HG03442 (cell line): Measurements from ENCODE around the gene TRIM73.
"Not testable (repeated sequence)": the region's sequence is repeated elsewhere in the genome, so short reads cannot be mapped to it uniquely, and the experiment has no call there.

Experiments used
- ATAC-seq: cut with Tn5 transposase; IDR thresholded peaks from one replicate; pipeline ENCODE4 v1.9.1; 2021; ENCODE audit warnings: mild to moderate bottlenecking, moderate library complexity; ENCODE audit not compliant: unreplicated experiment

TRIM73 gene

DNA sequence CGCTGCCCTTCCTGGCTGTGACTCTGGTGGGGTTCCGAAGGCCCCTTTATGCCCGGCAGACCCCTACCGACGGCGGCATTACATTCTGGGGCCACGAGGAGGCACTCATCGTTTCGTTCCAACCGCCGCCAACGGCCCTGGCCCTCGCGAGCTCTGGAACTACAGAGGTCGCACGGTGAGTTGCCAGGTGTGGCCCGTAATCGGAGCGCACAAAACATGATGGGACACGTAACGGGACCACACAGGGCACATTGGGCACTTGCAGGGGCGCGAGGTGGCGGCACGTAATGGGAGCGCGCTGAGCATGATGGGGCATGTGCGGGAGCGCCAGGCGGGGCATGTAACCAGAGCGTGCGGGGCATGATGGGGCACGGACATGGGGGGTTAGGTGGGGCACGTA lies at the start of gene TRIM73:
Gene TRIM73 (plus strand): TSS at position 301 of the 400 bp plus-strand sequence. CDS start 3,305 bp downstream, outside the sequence.
- ATAC-seq: not testable (repeated sequence)

DNA sequence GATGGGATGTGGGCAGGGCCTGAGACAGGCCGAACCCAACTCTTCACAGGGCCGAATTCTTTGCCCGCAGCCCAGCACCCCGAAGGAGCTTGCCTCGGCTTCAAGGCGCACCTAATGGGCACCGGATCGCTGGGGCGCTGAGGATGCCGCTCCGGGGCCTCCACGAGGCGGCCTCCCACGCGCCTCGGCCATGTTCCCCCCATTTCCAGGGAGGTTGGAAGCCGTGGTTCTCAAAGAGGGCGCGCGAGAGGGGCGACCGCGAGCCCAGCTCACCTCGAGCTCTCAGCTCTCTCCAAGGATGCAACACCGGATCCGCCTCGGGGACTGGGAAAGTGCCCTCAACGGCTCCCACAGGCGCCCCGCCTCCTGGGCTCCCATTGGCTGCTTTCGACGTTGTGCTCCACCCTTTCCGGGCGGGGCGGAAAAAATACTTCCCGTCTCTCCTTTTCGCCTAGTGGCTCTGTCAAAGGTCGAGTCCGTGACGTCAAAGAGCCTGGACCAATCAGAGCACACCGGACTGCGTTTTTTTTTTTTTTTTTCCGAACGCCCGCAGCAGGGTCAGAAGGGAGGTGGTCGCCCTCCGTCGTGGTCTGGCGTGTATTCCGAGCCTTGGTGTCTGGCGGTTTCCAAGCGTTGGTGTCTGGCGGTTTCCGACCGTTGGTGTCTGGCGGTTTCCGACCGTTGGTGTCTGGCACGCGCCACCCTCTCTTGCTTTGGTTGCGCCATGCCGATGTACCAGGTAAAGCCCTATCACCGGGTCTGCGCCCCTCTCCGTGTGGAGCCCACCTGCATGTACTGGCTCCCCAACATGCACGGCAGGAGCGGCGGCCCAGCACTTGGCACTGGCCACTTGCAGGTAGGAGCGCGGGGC lies 36.5 kb upstream of the TRIM73 start:
- ATAC-seq: peak; percentile 53

DNA sequence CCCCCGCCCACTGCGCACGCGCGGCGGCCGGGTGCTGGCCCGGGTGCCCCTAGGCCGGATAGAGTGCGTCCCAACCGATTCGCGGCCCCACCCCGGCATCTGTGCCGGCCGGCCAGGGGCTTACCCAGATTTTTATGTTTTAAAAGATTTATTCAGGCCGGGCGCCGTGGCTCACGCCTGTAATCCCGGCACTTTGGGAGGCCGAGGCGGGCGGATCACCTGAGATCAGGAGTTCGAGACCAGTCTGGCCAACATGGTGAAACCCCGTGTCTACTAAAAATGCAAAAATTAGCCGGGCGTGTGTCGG lies 35.9 kb upstream of the TRIM73 start:
- not testable (repeated sequence) for ATAC-seq

DNA sequence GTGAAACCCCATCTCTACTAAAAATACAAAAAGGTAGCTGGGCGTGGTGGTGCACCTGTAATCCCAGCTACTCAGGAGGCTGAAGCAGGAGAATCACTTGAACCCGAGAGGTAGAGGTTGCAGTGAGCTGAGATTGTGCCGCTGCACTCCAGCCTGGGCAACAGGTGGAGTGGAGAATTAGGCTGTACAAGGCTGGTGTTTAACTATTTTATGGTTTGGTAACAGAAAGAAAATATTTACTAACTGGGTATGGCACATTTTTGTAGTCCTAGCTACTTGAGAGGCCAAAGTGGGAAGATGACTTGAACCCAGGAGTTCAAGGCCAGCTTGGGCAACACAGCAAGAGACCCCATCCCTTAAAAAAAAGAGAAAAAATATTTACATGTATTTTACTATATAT lies 31.4 kb upstream of the TRIM73 start:
- not testable (repeated sequence) for ATAC-seq

DNA sequence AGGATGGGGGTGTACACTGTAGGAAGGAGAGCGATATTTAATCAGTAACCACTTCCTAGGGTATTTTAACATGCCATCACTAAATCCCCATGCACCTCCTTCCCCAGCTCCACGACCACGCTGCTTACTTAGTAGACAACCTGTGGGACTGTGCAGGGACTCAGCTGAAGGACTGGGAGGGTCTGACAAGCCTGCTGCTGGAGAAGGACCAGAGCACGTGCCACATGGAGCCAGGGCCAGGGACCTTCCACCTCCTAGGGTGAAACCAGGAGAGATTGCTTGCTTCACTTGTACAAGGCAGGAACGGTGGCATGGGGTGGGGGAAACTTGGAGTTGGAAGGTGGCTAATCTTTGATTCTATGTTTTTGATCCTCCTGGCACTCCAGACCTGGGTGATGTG lies 28.8 kb upstream of the TRIM73 start:
- ATAC-seq: not testable (repeated sequence)

DNA sequence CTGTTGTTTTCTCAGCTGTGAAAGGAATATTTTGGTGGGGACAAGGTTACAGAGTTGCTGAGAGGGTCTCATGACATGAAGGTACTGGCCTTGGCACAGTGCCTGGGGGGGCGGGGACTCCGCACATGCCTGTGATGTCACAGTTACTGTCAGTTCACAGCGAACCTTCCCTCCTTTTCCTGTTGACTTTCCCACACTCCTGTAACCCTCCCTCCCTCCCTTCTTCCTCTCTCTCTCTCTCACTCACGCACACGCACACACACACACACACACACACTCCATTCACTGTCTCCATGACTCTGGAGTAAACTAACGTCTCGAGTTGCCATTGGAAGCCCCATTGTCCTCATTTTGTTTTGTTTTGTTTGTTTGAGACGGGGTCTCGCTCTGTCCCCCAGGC lies 28.1 kb upstream of the TRIM73 start:
- not testable (repeated sequence) for ATAC-seq

DNA sequence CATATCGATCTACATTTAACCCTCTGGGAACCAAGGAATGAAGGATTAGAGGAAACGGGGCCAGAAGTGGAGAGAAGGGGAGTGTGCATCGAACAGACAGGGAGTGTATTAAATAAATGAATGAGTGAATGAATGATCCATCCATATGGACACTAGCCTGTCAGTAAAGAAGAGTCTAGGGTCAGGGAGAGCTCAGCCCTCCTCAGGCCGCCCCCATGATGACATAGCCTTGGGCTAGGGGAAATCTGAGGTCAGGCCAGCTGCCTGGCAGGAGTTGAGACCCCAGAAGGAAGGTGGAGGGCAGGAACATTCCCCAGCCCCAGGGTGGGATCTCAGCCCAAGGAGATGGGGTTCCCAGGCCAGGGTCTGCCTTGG lies 21.3 kb upstream of the TRIM73 start:
- ATAC-seq: not testable (repeated sequence)

DNA sequence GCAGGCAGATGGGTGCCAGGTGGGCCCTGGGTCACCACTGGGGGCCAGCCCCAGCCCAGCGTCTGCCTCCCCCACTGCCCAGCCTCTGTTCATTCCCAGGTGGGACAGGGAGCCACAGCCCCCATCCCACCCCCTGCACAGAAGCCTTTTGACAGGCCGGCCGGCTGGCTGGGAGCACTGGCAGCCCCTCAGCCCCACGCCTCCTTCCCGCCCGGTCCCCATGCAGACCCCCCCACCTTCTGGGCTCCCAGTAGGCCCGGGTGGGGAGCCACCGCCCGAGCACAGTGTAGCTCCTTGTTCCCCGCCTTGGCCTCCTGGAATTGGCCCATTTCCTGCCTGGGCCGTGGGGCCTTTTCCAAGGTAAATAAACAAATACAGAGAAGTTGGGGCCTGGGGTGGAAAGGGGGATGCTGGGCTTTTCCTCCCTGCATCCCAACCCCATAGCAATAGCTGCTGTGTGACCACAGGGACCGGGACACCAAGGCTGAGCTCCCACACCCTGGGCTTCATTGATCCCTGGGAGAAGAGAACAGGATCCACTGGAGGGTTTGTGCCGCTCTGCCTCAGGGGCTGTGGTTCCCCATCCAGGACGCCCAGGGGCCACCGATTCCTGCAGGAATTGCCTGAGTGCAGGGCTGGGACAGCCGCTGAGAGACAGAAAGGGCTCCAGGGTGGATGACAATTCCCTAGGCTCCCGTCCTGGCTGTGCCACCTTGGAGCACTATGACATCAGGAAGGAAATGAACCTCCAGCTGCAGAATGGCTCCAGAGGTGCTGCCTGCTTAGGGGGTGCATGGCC lies 20.7 kb upstream of the TRIM73 start:
- not testable (repeated sequence) for ATAC-seq

DNA sequence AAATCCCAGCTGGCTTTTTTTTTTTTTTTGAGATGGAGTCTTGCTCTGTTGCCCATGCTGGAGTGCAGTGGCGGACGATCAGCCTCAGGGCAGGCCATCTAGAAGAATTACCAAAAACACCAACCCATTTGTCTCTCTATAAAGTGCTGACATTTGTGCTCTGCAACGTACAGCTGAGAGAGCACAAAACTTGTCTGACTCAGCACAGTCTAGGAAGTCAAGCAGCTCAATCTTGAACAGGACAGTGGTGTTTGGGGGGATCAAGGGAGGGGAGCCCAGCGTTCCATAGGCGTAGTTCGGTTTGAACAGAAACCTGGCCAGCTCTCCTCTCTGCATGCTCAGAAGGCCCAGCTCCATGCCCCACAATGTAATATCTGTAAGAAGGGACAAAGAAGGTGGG lies 2.2 kb upstream of the TRIM73 start:
- not testable (repeated sequence) for ATAC-seq

DNA sequence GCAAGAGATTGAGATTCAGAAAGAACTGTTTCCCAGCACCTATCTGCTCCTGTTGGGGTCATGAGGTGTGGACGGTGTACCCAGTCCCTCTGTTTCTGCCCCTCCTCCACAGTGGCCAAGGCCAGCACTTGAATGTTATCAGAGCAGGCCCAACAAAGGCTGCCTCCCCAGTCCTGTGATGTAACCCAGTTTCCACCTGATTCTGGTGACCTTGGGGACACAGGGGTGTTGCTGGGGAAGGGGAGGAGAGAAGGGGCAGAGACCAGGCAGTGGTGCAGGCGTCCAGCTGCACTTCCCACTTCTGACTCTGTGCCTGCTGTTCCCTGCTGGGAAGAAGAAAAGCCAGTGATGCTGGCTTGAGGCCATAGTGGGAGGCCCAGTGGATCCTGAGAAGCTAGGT lies 2.4 kb downstream of the TRIM73 start:
- not testable (repeated sequence) for ATAC-seq

DNA sequence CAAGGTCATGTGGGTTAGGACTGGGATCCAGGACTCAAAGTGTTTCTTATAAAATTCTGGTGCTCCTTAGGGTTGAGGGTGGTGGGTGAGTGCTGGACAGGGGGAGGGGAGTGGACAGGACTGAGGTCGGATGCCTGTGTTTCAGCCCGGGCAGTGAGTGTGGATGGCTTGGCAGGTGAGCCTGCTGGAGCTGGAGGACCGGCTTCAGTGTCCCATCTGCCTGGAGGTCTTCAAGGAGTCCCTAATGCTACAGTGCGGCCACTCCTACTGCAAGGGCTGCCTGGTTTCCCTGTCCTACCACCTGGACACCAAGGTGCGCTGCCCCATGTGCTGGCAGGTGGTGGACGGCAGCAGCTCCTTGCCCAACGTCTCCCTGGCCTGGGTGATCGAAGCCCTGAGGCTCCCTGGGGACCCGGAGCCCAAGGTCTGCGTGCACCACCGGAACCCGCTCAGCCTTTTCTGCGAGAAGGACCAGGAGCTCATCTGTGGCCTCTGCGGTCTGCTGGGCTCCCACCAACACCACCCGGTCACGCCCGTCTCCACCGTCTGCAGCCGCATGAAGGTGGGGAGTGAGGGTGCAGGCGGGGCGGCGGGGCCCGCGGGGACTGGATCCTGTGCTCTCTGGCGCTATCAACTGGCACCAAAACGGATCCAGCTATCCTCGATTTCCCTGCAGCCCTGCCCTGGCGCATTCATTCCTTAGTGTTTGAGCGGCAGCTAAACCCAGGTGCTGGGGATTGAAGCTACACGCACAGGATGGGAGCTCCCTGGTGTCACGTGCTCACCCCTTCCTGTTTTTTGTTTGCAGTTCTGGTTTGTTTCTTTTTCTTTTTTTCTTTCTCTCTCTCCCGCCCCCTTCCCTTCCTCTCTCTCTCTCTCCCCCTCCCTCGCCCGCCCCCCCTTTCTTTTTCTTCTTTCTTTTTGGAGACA lies 3.6 kb downstream of the TRIM73 start:
- not testable (repeated sequence) for ATAC-seq

DNA sequence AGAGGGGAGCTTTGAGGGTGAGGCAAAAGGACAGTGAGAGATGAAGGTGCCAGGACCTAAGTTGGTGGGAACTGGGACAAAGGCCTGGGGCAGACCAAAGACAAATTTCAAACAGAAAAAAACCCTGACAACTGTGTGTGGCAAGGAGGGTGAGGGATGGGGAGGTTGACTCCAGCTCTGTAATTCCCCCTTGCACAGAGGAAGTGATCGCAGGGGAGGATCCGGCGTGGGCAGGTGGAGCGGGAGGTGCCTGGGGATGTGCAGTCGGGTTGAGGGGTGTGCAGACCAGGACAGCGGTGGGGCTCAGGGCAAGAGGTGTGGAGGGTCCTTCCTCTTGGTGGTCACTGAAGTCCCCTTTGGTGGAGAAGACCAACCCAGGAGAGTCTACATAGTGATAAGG lies 5.1 kb downstream of the TRIM73 start:
- ATAC-seq: not testable (repeated sequence)

DNA sequence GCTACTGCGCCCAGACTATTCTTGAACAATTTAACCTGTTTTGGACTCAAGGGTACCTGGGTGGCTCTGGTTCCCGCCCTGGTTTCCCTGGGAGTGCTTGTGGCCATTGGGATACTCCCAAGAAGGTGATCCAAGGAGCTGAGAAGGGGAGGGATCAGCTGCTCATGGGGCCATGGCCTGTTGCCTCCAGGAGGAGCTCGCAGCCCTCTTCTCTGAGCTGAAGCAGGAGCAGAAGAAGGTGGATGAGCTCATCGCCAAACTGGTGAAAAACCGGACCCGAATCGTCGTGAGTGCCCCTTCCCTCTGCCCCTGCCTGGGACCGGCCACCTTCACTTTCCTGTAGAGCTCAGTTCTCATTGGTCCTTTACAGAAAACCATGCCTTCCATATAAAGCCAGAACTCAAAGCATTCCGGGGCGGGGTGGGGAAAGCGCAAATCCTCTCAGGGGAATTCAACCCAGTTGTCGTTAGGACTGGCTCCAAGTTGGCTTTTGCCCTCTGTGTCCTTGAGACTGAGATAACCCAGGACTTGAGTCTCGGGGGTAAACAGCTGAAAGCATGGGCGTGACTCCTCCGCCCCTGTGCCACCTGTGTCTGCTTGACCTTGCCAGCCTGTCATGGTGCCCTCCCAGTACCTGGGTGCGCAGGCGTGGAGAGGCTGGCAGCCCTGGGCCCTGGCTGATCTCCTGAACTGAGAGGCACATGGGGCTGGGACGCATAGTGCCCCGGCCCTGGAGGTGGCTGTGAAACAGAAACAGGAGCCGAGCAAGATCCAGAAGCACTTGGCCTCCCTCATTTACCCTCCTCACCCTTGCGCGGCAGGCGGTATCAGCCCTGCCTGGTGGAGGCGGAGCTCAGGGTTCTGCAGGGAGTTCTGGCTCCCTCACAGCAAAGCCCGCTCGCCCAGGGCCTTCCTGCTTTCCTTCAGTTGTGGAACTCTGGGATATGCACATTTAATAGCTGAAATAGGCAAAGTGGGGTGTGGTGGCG lies 8.3 kb downstream of the TRIM73 start:
- ATAC-seq: not testable (repeated sequence)

DNA sequence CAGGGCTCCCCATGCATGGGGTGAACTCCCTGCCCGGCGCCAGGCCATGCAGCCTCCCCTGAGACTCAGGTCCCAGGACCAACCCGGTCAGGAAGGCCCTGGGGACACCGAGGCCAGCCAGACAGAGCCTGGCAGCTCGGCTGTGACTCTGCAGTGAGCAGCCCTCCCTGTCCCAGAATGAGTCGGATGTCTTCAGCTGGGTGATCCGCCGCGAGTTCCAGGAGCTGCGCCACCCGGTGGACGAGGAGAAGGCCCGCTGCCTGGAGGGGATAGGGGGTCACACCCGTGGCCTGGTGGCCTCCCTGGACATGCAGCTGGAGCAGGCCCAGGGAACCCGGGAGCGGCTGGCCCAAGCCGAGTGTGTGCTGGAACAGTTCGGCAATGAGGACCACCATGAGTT lies 9.2 kb downstream of the TRIM73 start:
- not testable (repeated sequence) for ATAC-seq

DNA sequence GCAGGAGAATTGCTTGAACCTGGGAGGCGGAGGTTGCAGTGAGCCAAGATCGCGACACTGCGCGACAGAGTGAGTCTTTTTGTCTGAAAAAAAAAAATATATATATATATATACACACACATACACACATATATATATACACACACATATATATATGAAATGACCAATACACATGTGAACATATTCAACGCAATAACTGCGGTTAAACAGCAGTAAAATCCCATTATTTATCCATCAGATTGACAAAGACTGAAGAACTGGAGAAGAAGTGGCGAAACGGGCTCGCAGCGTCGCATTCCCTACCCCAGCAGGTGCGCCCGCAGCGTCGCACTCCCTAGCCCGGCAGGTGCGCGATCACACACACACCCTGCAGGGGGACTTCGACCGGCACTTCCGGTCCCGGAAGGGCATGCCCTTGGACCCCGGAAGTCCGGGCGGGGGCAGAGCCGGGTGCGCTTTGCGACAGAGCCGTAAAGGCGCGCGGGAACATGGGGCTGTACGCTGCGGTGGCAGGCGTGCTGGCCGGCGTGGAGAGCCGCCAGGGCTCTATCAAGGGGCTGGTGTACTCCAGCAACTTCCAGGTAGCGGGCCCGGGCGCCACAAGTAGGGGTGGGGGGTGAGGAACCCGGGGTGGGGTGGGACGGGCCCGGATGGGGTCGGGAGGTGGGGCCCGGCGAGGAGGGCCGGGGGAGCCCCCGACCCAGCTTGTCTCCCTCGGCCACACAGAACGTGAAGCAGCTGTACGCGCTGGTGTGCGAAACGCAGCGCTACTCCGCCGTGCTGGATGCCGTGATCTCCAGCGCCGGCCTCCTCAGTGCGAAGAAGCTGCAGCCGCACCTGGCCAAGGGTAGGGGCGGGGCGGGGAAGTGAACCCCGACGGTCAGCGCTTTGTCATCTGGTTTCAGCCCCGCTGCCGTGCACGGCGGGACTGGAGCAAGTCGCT lies 14.7 kb downstream of the TRIM73 start:
- peak; percentile 85 for ATAC-seq

DNA sequence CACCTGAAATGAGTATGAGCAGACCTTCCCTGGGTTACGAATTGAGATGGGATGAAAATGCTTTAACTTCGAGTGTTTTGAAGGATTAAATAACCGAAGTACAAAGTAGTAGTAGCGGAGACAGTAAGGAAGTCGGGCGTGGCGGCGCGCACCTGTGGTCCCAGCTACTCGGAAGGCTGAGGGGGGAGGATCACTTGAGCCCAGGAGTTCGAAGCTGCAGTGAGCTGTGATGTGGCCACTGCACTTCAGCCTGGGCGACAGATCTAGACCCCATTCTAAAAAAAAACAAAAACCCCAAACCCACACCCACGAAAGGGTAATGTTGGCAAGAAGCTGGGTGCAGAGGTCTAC lies 15.4 kb downstream of the TRIM73 start:
- not testable (repeated sequence) for ATAC-seq

DNA sequence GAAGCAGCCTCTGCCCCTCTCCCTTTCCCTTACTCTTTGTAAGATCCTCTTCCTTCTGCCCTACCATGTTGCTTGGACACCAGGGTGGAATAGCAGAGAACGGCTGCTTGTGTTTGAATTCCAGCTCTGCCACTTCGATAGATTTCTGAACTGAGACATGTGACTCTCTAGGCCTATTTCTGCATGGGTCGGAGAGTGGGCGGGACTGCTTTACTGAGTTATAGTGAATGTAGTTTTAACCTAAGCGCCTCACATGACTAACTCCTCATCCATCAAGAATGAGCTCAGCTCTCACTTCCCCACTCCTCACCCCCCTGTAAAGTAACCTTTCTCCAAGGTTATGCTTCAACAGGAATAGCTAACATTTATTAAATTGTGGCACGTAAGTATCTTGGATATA lies 18.8 kb downstream of the TRIM73 start:
- not testable (repeated sequence) for ATAC-seq

DNA sequence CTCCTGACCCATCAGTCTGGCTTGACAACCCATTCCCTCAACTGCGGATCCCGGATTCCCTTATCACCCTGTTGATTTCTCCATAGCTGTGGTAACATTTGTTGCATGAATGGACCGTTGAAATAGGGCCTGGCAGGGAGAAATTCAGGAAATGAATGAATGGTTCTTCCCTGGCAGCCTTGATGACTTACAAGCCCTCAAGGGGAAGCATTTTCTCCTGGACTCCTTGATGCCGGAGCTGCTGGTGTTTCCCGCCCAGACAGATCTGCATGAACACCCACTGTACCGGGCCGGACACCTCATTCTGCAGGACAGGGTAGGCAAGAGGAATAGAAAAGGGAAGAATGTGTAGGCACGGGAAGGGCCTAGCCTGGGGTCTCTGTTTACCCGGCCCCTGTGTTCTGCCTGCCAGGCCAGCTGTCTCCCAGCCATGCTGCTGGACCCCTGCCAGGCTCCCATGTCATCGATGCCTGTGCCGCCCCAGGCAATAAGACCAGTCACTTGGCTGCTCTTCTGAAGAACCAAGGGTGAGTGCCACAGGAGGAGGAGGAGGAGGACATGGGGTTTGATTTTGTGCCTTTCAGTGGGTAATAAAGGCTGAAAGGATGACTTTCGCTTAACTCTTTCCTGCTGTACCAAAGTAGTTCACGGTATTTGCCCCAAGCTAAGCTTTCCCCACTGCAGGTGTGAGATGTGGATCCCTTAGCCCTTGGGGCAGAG lies 19.4 kb downstream of the TRIM73 start:
- ATAC-seq: not testable (repeated sequence)
